Measurements from ENCODE around the gene KCNC1.

- TF ChIP-seq CTCF (IDR thresholded peaks at IDR 0.05; ENCODE audit: low read depth, low read length) (no peak), EZH2phosphoT487 (IDR thresholded peaks at IDR 0.05; ENCODE audit: low read depth) (no peak)
Measured at GRCh38 chr11:17774232-17775034, 39.9 kb downstream of the KCNC1 start.
